GM23338 (cell line): ENCODE data around the gene LRP1B. TPM values are rescaled to one million over a fixed set of nuclear protein-coding genes. Genes with fewer than 3 reads are reported as not detected.

Source experiments
- ATAC-seq: fragments of 200-7000 bp; cut with Tn5 transposase; 3 replicates; pipeline ENCODE4 v1.9.1; 2020
- DNase-seq: peaks from one replicate; pipeline ENCODE4 v3.0.0-alpha.2; 2015; ENCODE audit warnings: low spot score
- H2AFZ ChIP-seq: fragments of 200-600 bp; sonication (generic); 2 replicates; pipeline ENCODE4 v1.8.0; 2016; ENCODE audit warnings: antibody characterized with exemption, mild to moderate bottlenecking, moderate library complexity
- H3F3A ChIP-seq: fragments of 200-600 bp; sonication (generic); replicated peaks from 2 replicates; pipeline ENCODE4 v1.8.0; 2017; ENCODE audit warnings: antibody characterized with exemption, mixed run types, low read depth
- H3K27ac ChIP-seq: fragments of 200-600 bp; sonication (generic); 2 replicates; pipeline ENCODE4 v1.6.1; 2016; ENCODE audit warnings: low read depth
- H3K27me3 ChIP-seq: fragments of 200-600 bp; sonication (generic); 2 replicates; pipeline ENCODE4 v1.8.0; 2016; ENCODE audit warnings: mild to moderate bottlenecking, mixed run types, moderate library complexity; ENCODE audit not compliant: insufficient read depth
- H3K36me3 ChIP-seq: fragments of 200-600 bp; sonication (generic); 2 replicates; pipeline ENCODE4 v1.8.0; 2016; ENCODE audit warnings: mild to moderate bottlenecking; ENCODE audit not compliant: insufficient read depth
- H3K4me1 ChIP-seq: fragments of 200-600 bp; sonication (generic); 2 replicates; pipeline ENCODE4 v1.8.0; 2016; ENCODE audit warnings: mild to moderate bottlenecking, moderate library complexity; ENCODE audit not compliant: insufficient read depth
- H3K4me2 ChIP-seq: fragments of 200-600 bp; sonication (generic); 2 replicates; pipeline ENCODE4 v1.7.1; 2017; ENCODE audit warnings: mixed run types
- H3K4me3 ChIP-seq: fragments of 200-600 bp; sonication (generic); 2 replicates; pipeline ENCODE4 v1.6.1; 2016; ENCODE audit warnings: mixed run types
- H3K79me2 ChIP-seq: fragments of 200-600 bp; sonication (generic); replicated peaks from 2 replicates; pipeline ENCODE4 v1.8.0; 2017; ENCODE audit warnings: mild to moderate bottlenecking; ENCODE audit not compliant: insufficient read depth
- H3K9me2 ChIP-seq: fragments of 200-600 bp; sonication (generic); 2 replicates; pipeline ENCODE4 v1.8.0; 2017; ENCODE audit not compliant: insufficient read depth
- H4K20me1 ChIP-seq: fragments of 200-600 bp; sonication (generic); replicated peaks from 2 replicates; pipeline ENCODE4 v1.8.0; 2017; ENCODE audit warnings: mild to moderate bottlenecking; ENCODE audit not compliant: insufficient read depth
- H3K27ac Mint-ChIP-seq: 2 replicates; pipeline ENCODE4 v1.8.0; 2020; ENCODE audit warnings: inconsistent platforms, mild to moderate bottlenecking, moderate library complexity, mixed read lengths
- H3K27me3 Mint-ChIP-seq: 3 replicates; pipeline ENCODE4 v1.8.0; 2022; ENCODE audit warnings: low read depth, mild to moderate bottlenecking, moderate library complexity, mixed read lengths, inconsistent platforms; ENCODE audit not compliant: insufficient read depth, poor library complexity
- H3K36me3 Mint-ChIP-seq: 3 replicates; pipeline ENCODE4 v1.8.0; 2021; ENCODE audit warnings: low read depth, mild to moderate bottlenecking, inconsistent platforms, moderate library complexity, mixed read lengths
- H3K4me1 Mint-ChIP-seq: 3 replicates; pipeline ENCODE4 v1.8.0; 2020; ENCODE audit warnings: mild to moderate bottlenecking, inconsistent platforms, mixed read lengths
- H3K4me3 Mint-ChIP-seq: 3 replicates; pipeline ENCODE4 v1.8.0; 2021; ENCODE audit warnings: moderate library complexity, mild to moderate bottlenecking, inconsistent platforms, mixed read lengths
- H3K9me3 Mint-ChIP-seq: 3 replicates; pipeline ENCODE4 v1.8.0; 2020; ENCODE audit warnings: moderate library complexity, mild to moderate bottlenecking, inconsistent platforms, mixed read lengths
- CREB1 ChIP-seq: fragments of 250-450 bp; sonication (Bioruptor Pico); IDR thresholded peaks from 2 replicates; pipeline ENCODE4 v1.5.0; 2020; ENCODE audit warnings: low read depth, mild to moderate bottlenecking, moderate library complexity
- POLR2AphosphoS5 ChIP-seq: IDR thresholded peaks from 2 replicates; pipeline ENCODE4 v1.6.1; 2016; ENCODE audit warnings: antibody characterized with exemption, low read depth
- ZNF114 ChIP-seq: fragments of 250-450 bp; sonication (Bioruptor Pico); IDR thresholded peaks from 2 replicates; pipeline ENCODE4 v1.5.0; 2020; ENCODE audit warnings: mild to moderate bottlenecking, moderate library complexity
- ZNF331 ChIP-seq: fragments of 250-450 bp; sonication (Bioruptor Pico); IDR thresholded peaks from 2 replicates; pipeline ENCODE4 v1.5.0; 2020; ENCODE audit warnings: low read depth, mild to moderate bottlenecking, moderate library complexity
- polyA plus RNA-seq: library from polyadenylated mRNA; unstranded; fragments of >200 nt; fragmentation: Nextera tagmentation; extraction: Ambion mirVana; gene quantifications from 2 replicates; pipeline ENCODE4 v1.2.1, GENCODE V29; 2016
- total RNA-seq: library from RNA; depleted of rRNA; stranded (reverse); fragments of >200 nt; shearing (Covaris generic); gene quantifications from 2 replicates; pipeline ENCODE4 v1.2.3, GENCODE V29; 2014
- TF ChIP-seq, protein P1 (sequence below), 2 experiments: fragments of 200-600 bp in 1 of 2; sonication (generic) in 1 of 2; conservative IDR thresholded peaks; 2 replicates each; pipeline versions ENCODE4 v1.5.1 to v1.6.1; 2016 to 2017; ENCODE audit warnings: antibody characterized with exemption in 2 of 2, low read depth in 2 of 2, mild to moderate bottlenecking in 2 of 2, moderate library complexity in 1 of 2
- TF ChIP-seq, protein P2 (sequence below): IDR thresholded peaks from 2 replicates; pipeline ENCODE4 v1.6.1; 2016; ENCODE audit warnings: antibody characterized with exemption
- TF ChIP-seq, protein P3 (sequence below): fragments of 250-450 bp; sonication (Bioruptor Pico); IDR thresholded peaks from 2 replicates; pipeline ENCODE4 v1.5.0; 2020; ENCODE audit warnings: mild to moderate bottlenecking, moderate library complexity

Gene LRP1B
- total and polyA plus RNA-seq, 2 experiments from 2014 or later, result 0.15 to 0.97 TPM

DNA sequence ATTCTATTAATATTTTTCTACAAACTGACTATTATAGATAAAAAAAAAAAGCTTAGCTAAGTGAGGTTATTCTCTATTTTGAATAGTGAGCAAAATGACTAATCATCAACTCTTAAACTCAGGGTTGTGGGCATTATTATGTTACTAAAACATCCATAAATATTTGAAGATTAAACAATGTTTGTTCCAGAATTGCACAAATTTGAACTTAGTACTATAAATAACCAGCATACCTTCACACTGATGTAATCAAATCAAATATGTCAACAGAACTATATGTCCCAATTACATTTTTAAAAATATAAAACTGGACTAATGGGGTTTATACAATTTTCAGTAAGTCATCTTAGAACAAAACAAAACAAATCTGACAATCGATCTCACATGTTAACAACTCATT lies 800.9 kb downstream of the LRP1B start:
- H3K4me3 Mint-ChIP-seq, result no peak overlapping the region
- Histone ChIP-seq H3K4me3 (no peak overlapping the region), H3K36me3 (no peaks in the 10 kb centered on the region), H3F3A (no peaks in the 10 kb centered on the region), H4K20me1 (no peaks in the 10 kb centered on the region), H3K27me3 (no peaks in the 10 kb centered on the region), H3K79me2 (no peaks in the 10 kb centered on the region), H3K27ac (no peak overlapping the region), H3K9me2 (0 out of 2 replicates have a peak, but pooled peaks cover under 1% of the 10 kb centered on the region), H2AFZ (no peak overlapping the region), H3K4me1 (no peaks in the 10 kb centered on the region), H3K4me2 (no peak overlapping the region)
- no peak for ATAC-seq
- TF ChIP-seq, protein P1, sequence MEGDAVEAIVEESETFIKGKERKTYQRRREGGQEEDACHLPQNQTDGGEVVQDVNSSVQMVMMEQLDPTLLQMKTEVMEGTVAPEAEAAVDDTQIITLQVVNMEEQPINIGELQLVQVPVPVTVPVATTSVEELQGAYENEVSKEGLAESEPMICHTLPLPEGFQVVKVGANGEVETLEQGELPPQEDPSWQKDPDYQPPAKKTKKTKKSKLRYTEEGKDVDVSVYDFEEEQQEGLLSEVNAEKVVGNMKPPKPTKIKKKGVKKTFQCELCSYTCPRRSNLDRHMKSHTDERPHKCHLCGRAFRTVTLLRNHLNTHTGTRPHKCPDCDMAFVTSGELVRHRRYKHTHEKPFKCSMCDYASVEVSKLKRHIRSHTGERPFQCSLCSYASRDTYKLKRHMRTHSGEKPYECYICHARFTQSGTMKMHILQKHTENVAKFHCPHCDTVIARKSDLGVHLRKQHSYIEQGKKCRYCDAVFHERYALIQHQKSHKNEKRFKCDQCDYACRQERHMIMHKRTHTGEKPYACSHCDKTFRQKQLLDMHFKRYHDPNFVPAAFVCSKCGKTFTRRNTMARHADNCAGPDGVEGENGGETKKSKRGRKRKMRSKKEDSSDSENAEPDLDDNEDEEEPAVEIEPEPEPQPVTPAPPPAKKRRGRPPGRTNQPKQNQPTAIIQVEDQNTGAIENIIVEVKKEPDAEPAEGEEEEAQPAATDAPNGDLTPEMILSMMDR (conservative IDR thresholded peaks at IDR 0.05; ENCODE audit: low read depth in 2 of 2), result no peak
- no peak for TF ChIP-seq ZNF331 (CRISPR knock-in tag)
- TF ChIP-seq, protein P2, sequence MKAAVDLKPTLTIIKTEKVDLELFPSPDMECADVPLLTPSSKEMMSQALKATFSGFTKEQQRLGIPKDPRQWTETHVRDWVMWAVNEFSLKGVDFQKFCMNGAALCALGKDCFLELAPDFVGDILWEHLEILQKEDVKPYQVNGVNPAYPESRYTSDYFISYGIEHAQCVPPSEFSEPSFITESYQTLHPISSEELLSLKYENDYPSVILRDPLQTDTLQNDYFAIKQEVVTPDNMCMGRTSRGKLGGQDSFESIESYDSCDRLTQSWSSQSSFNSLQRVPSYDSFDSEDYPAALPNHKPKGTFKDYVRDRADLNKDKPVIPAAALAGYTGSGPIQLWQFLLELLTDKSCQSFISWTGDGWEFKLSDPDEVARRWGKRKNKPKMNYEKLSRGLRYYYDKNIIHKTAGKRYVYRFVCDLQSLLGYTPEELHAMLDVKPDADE, result no peak
- no peaks in the 10 kb centered on the region for H3K4me1 Mint-ChIP-seq
- H3K9me3 Mint-ChIP-seq, result no peaks in the 10 kb centered on the region
- H3K36me3 Mint-ChIP-seq, result no peaks in the 10 kb centered on the region
- no peaks in the 10 kb centered on the region for H3K27me3 Mint-ChIP-seq
- H3K27ac Mint-ChIP-seq, result no peak overlapping the region
- DNase-seq, result no peak

DNA sequence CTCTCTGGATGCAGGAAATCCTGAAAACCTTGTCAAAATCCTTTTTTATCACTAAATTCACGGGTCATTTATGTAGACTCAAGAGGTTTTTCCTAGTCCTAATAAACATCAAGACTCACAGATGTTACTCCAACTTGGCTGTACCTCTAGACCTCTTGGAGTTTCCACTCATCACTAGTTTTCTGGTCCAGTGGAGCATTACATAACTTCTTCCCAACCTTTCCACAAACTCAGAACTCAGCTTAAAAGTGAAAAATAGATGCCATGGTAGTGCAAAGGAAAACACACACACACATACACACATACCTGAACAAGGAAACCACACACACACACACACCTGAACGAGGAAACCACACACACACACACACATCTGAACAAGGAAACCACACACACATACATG lies 807.2 kb downstream of the LRP1B start:
- no peak for DNase-seq
- Mint-ChIP-seq H3K36me3 (no peaks in the 10 kb centered on the region), H3K27me3 (no peaks in the 10 kb centered on the region)

More for the DNA sequence above, 807.2 kb downstream of the LRP1B start:
- Mint-ChIP-seq H3K9me3 (no peaks in the 10 kb centered on the region), H3K4me1 (no peaks in the 10 kb centered on the region), H3K4me3 (no peak overlapping the region), H3K27ac (no peak overlapping the region)
- Histone ChIP-seq H3F3A (no peaks in the 10 kb centered on the region), H3K4me2 (no peak overlapping the region), H3K4me3 (no peak overlapping the region), H4K20me1 (no peaks in the 10 kb centered on the region), H3K36me3 (no peaks in the 10 kb centered on the region), H3K27ac (no peak overlapping the region), H3K79me2 (no peaks in the 10 kb centered on the region), H3K27me3 (no peaks in the 10 kb centered on the region), H3K9me2 (no peaks in the 10 kb centered on the region), H3K4me1 (no peaks in the 10 kb centered on the region), H2AFZ (no peak overlapping the region)
- TF ChIP-seq CREB1 (CRISPR knock-in tag), result no peak
- TF ChIP-seq POLR2AphosphoS5, result no peak
- TF ChIP-seq ZNF114 (CRISPR knock-in tag), result no peak
- TF ChIP-seq ZNF331 (CRISPR knock-in tag), result no peak
- TF ChIP-seq, protein P3, sequence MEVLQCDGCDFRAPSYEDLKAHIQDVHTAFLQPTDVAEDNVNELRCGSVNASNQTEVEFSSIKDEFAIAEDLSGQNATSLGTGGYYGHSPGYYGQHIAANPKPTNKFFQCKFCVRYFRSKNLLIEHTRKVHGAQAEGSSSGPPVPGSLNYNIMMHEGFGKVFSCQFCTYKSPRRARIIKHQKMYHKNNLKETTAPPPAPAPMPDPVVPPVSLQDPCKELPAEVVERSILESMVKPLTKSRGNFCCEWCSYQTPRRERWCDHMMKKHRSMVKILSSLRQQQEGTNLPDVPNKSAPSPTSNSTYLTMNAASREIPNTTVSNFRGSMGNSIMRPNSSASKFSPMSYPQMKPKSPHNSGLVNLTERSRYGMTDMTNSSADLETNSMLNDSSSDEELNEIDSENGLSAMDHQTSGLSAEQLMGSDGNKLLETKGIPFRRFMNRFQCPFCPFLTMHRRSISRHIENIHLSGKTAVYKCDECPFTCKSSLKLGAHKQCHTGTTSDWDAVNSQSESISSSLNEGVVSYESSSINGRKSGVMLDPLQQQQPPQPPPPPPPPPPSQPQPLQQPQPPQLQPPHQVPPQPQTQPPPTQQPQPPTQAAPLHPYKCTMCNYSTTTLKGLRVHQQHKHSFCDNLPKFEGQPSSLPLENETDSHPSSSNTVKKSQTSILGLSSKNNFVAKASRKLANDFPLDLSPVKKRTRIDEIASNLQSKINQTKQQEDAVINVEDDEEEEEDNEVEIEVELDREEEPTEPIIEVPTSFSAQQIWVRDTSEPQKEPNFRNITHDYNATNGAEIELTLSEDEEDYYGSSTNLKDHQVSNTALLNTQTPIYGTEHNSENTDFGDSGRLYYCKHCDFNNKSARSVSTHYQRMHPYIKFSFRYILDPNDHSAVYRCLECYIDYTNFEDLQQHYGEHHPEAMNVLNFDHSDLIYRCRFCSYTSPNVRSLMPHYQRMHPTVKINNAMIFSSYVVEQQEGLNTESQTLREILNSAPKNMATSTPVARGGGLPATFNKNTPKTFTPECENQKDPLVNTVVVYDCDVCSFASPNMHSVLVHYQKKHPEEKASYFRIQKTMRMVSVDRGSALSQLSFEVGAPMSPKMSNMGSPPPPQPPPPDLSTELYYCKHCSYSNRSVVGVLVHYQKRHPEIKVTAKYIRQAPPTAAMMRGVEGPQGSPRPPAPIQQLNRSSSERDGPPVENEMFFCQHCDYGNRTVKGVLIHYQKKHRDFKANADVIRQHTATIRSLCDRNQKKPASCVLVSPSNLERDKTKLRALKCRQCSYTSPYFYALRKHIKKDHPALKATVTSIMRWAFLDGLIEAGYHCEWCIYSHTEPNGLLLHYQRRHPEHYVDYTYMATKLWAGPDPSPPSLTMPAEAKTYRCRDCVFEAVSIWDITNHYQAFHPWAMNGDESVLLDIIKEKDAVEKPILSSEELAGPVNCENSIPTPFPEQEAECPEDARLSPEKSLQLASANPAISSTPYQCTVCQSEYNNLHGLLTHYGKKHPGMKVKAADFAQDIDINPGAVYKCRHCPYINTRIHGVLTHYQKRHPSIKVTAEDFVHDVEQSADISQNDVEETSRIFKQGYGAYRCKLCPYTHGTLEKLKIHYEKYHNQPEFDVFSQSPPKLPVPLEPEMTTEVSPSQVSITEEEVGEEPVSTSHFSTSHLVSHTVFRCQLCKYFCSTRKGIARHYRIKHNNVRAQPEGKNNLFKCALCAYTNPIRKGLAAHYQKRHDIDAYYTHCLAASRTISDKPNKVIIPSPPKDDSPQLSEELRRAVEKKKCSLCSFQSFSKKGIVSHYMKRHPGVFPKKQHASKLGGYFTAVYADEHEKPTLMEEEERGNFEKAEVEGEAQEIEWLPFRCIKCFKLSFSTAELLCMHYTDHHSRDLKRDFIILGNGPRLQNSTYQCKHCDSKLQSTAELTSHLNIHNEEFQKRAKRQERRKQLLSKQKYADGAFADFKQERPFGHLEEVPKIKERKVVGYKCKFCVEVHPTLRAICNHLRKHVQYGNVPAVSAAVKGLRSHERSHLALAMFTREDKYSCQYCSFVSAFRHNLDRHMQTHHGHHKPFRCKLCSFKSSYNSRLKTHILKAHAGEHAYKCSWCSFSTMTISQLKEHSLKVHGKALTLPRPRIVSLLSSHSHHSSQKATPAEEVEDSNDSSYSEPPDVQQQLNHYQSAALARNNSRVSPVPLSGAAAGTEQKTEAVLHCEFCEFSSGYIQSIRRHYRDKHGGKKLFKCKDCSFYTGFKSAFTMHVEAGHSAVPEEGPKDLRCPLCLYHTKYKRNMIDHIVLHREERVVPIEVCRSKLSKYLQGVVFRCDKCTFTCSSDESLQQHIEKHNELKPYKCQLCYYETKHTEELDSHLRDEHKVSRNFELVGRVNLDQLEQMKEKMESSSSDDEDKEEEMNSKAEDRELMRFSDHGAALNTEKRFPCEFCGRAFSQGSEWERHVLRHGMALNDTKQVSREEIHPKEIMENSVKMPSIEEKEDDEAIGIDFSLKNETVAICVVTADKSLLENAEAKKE (CRISPR knock-in tag), result no peak
- TF ChIP-seq, protein P1 (conservative IDR thresholded peaks at IDR 0.05; ENCODE audit: low read depth in 2 of 2), result no peak
- ATAC-seq, result no peak
